ENCODE measurements around the gene C3orf20.

- TF ChIP-seq, protein P1, sequence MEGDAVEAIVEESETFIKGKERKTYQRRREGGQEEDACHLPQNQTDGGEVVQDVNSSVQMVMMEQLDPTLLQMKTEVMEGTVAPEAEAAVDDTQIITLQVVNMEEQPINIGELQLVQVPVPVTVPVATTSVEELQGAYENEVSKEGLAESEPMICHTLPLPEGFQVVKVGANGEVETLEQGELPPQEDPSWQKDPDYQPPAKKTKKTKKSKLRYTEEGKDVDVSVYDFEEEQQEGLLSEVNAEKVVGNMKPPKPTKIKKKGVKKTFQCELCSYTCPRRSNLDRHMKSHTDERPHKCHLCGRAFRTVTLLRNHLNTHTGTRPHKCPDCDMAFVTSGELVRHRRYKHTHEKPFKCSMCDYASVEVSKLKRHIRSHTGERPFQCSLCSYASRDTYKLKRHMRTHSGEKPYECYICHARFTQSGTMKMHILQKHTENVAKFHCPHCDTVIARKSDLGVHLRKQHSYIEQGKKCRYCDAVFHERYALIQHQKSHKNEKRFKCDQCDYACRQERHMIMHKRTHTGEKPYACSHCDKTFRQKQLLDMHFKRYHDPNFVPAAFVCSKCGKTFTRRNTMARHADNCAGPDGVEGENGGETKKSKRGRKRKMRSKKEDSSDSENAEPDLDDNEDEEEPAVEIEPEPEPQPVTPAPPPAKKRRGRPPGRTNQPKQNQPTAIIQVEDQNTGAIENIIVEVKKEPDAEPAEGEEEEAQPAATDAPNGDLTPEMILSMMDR (IDR thresholded peaks at IDR 0.05; ENCODE audit: low read depth, low read length), result no peak
- no peak for TF ChIP-seq POLR2A (IDR thresholded peaks at IDR 0.05; ENCODE audit: extremely low read depth, insufficient read length)
- TF ChIP-seq, protein P2, sequence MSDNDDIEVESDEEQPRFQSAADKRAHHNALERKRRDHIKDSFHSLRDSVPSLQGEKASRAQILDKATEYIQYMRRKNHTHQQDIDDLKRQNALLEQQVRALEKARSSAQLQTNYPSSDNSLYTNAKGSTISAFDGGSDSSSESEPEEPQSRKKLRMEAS (IDR thresholded peaks at IDR 0.05; ENCODE audit: low read depth, low read length), result no peak
- TF ChIP-seq MYC (IDR thresholded peaks at IDR 0.05; ENCODE audit: low read depth, low read length), result no peak
Measured at GRCh38 chr3:14803981-14804834, 129.3 kb downstream of the C3orf20 start.
